IPS-18c (cell line): Measurements from ENCODE around the gene IL20.
"Not testable (repeated sequence)": the region's sequence is repeated elsewhere in the genome, so short reads cannot be mapped to it uniquely, and the experiment has no call there.

Experiments
- H3K4me3 ChIP-seq: 2 replicates; pipeline ENCODE4 v1.7.0; 2013; ENCODE audit warnings: low read depth, mild to moderate bottlenecking, low read length, moderate library complexity; ENCODE audit not compliant: insufficient read depth
- H3K9me3 ChIP-seq: one replicate; pipeline ENCODE4 v1.6.1; 2013; ENCODE audit warnings: mild to moderate bottlenecking, low read length, moderate library complexity; ENCODE audit not compliant: control insufficient read depth, insufficient read depth

The IL20 gene

DNA sequence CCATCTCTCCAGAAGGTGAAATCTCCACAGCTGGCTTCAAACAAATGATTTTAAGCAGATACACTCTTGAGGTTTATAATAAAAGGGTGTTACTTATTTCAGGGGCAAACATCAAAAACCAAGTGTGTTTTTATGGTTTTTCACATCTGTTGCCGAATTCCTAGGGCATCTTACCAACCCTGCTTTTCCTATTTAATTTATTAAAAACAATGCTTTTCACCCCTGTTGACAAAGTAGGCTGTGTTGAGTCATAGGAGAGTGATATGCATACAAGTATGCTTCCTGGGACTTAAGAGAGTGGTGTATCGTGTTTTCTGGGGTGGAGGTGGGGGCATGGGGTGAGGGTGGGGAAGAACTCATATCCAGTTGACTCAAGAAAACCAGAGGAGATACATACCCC is 29.3 kb upstream of the IL20 start:
- no peaks in the 10 kb centered on the region for H3K9me3 ChIP-seq

DNA sequence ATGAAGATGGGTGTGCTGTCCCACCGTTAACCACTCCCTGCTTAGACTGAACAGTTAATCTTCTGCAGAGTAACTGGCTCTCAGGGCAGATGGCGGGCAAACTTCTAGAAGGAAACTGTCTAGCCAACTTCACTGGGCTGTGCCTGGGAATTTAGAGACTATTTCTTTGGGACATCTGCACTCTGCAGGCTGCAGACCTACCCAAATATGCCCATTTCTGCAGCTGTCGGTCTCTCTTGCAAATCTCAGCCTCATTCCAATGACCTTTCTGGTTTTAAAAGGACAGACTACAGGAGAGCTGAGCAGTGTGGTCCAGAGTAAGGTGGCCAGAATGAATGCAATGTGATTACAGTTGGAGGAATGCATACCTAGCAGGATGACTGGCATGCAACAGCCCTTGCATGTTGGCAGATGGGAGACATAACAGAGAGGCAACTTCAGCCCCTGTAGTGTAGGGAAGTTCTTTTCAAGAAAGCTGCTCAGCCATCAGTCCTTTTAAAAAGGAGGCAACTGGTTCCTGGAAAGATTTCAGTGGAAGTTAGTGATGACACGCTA is 26.3 kb upstream of the IL20 start:
- Histone ChIP-seq H3K4me3 (no peak overlapping the region), H3K9me3 (no peaks in the 10 kb centered on the region)

More for the DNA sequence above, 29.3 kb upstream of the IL20 start:
- H3K4me3 ChIP-seq, result no peak overlapping the region

DNA sequence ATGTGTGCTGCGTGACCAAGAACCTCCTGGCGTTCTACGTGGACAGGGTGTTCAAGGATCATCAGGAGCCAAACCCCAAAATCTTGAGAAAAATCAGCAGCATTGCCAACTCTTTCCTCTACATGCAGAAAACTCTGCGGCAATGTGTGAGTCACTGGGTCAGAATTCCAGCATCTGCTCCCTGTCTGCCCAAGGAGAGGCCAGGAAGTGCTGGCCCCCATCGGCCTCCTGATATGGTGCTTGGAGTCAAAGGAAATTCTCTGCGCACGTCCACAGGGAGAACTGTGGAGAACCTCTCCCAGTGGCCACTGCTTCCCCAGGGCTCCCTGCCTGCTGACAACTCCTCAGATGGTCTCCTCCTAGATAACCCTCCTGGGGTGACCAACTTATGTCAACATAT is 25.6 kb upstream of the IL20 start:
- H3K9me3 ChIP-seq, result no peaks in the 10 kb centered on the region
- H3K4me3 ChIP-seq, result no peak overlapping the region

DNA sequence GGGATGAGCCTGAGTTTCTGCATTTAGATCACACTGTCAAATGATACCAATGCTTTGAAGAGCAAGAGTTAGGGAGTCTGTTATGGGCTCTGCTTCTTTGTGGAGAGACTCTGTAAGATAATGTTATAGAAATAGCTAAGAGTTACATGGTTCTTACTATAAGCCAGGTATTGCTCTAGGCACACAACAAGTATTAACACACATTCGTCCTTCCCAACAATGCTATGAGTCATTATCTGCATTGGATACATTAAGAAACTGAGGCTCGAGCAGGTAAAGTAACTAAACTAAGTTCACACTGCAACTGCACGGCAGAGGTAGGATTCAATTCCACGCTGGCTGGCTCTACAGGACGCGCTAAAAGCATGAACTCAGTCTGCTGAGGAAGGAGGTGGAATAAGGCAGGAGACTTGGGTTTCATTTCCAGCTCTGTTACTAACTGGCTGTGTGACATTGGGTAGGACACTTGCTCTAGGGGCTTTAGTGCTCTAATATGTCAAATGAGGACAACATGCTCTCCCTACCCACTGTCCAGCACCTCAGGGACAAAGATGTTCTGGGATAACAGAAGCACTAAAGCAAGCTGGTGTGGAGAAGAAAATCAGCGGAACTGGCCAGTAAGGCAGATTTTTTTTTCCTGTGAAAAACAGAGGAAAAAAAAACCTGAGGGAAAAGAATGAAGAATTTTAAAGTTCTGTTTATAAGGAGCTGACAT is 23.7 kb upstream of the IL20 start:
- H3K4me3 ChIP-seq, result no peak overlapping the region
- no peaks in the 10 kb centered on the region for H3K9me3 ChIP-seq

DNA sequence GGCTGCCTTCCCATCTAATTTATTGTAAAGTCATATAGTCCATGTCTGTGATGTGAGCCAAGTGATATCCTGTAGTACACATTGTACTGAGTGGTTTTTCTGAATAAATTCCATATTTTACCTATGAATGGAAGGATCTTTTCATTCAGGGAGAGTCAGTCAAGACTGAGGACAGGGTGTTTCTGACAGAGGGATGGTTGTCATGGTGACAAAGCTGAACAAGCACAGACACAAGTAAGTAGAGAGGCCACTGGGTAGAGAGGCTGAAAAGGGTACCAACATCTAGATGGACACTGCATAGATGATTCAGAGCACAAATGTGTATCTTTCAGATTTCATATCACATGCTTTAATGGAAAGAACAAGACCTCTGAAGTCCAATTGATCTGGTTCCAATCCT is 22.6 kb upstream of the IL20 start:
- H3K4me3 ChIP-seq, result no peak overlapping the region
- H3K9me3 ChIP-seq, result no peaks in the 10 kb centered on the region

DNA sequence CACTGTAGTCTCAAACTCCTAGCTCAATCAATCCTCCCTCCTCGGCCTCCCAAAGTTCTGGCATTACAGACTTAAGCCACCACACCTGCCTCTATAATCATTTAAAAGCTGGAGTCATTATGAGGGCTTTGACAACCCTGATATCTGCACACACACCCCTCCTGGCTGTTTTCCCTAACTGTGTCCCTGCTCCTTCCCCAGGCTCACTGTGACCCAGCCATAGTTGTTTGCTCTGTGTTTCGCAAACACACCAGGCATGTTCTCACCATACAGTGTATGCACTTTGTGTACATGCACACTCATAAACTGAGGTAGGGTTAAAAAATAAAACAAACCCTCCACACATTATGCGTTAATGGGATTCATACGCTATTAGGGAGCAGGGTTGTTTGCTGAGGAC is 21.8 kb upstream of the IL20 start:
- no peak overlapping the region for H3K4me3 ChIP-seq
- H3K9me3 ChIP-seq, result no peaks in the 10 kb centered on the region

DNA sequence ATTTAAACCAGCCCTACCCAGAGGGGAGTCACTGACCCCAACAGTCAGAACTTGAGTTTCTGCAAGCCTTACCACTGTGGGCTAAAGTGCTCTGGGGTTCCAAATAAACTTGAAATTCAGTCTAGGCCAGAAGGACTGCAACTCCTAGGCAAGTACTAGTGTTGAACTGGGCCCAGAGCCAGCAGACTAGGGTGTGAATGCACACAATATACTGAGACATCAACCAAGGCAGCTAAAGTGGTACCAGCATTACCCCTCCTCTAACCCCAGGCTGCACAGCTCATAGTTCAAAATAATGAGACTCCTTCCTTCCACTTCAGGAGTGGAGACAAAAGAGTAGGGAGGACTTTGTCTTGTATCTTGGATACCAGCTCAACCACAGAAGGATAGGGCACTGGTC is 18.9 kb upstream of the IL20 start:
- H3K4me3 ChIP-seq, result no peak overlapping the region
- no peaks in the 10 kb centered on the region for H3K9me3 ChIP-seq

DNA sequence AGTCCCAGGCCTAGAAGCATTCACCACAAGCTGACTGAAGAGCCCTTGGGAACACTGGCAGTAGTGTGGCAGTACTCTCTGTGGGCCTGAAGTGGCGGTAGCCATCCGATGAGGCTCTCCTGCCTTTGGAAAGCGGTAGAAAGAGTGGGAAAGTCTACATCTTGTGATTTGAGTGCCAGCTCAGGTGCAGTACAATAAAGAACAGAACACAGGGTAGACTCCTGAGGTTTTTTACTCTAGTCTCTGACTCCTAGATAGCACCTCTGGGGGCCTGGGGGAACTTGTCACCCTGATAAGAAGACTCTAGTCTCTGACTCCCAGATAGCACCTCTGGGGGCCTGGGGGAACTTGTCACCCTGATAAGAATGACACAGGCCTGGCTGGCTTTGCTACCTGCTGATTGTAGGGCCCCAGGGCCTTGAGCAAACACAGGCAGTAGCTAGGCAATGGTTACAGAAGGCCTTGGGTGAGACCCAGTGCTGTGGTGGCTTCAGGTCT is 18.0 kb upstream of the IL20 start:
- H3K9me3 ChIP-seq, result no peaks in the 10 kb centered on the region
- no peak overlapping the region for H3K4me3 ChIP-seq

DNA sequence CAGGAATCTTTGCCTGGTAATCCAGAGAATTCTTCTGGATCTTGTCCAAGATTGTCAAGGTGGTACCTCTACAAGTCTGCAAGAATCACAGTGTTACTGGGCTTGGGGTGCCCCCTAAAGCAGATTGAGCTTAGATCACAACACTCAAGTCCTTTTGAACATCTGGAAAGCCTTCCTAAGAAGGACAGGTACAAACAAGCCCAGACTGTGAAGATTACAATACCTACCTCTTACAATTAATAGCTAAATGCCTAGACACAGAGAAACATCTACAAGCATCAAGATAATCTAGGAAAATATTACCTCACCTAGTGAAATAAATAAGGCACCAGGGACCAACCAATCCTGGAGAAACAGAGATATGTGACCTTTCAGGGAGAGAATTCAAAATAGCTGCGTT is 17.5 kb upstream of the IL20 start:
- H3K4me3 ChIP-seq, result no peak overlapping the region
- no peaks in the 10 kb centered on the region for H3K9me3 ChIP-seq

DNA sequence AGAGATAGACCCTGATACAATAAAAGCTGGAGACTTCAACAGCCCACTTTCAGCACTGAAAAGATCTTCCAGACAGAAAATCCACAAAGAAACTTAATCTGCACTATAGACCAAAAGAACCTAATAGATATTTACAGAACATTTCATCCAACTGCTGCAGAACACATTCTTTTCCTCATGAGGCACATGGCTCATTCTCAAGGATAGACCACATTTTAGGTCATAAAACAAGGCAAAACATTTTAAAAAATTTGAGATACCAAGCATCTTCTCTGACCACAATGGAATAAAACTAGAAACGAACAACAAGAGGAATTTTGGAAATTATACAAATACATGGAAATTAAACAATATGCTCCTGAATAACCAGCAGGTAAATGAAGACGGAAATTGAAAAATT is 15.0 kb upstream of the IL20 start:
- H3K4me3 ChIP-seq, result no peak overlapping the region
- H3K9me3 ChIP-seq, result no peaks in the 10 kb centered on the region

DNA sequence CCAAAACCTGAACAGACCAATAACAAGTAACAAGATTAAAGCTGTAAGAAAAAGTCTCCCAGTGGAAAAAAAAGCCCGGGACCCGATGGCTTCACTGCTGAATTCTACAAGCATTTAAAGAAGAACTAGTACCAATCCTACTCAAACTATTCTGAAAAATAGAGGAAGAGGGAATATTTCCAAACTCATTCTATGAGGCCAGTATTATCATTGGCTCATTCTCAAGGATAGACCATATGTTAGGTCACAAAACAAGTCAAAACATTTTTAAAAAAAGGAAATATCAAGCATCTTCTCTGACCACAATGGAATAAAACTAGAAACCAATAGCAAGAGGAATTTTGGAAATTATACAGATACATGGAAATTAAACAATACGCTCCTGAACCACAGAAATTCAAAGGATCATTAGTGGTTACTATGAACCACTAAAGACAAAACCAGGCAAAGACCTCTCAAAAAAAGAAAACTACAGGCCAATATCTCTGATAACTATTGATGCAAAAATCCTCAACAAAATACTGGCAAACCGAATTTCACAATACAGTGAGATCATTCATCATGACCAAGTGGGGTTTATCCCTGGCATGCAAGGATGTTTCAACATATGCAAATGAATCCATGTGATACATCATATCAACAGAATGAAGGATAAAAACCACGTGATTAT is 13.9 kb upstream of the IL20 start:
- Histone ChIP-seq H3K9me3 (no peaks in the 10 kb centered on the region), H3K4me3 (no peak overlapping the region)

DNA sequence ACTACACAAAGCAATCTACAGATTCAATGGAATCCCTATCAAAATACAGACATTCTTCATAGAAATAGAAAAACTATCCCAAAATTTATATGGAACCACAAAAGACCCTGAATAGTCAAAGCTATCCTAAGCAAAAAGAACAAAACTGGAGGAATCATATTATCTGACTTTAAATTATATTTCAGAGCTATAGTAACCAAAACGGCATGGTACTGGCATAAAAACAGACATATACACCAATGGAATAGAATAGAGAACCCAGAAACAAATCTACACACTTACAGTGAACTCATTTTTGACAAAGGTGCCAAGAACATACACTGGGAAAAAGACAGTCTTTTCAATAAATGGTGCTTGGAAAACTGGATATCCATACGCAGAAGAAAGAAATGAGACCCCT is 12.8 kb upstream of the IL20 start:
- H3K4me3 ChIP-seq, H3K9me3 ChIP-seq: not testable (repeated sequence)

DNA sequence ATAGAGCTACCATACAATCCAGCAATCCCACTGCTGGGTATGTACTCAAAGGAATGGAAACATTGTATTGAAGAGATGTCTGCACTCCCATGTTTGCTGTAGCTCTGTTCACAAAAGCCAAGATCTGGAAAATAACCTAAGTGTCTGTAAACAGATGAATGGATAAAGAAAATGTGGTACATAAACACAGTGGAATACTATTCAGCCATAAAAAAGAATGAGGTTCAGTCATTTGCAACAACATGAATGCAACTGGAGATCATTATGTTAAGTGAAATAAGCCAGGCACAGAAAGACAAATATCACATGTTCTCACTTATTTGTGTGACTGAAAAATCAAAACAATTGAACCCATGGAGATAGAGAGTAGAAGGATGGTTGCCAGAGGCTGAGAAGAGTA is 11.7 kb upstream of the IL20 start:
- H3K4me3 ChIP-seq, H3K9me3 ChIP-seq: not testable (repeated sequence)

DNA sequence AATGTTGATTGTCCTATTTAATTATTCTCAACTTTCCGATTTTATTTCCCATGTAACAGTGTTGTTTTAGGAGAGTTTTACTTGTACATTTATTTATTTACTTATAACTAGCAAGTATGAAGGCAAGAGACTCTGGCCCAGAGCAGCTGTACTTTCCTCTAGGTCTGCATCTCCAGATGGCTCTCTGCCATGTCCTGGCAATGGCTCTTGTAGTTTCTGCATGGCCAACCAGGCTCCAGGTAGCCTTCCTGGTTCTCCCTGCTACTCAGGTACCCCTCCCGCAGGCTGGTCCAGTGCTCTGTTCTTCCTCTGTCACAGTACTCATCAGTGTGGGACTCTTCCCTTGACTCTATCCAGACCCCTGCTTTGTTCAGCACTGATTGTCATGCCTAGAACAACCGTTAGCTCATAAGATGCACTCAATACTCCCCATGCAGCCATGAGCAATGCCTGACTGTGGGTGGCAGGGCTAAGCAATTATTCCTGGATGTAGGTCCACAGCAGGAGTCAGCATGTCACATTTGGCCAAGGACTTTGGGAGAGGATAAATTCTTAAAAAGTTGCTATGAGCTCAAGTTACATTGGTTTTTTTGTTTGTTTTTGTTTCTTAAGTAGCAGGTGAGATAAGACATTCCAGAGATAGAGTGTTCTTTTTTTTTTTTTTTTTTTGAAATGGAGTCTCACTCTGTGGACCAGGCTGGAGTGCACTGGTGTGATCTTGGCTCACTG is 10.9 kb upstream of the IL20 start:
- no peaks in the 10 kb centered on the region for H3K9me3 ChIP-seq
- no peak overlapping the region for H3K4me3 ChIP-seq

DNA sequence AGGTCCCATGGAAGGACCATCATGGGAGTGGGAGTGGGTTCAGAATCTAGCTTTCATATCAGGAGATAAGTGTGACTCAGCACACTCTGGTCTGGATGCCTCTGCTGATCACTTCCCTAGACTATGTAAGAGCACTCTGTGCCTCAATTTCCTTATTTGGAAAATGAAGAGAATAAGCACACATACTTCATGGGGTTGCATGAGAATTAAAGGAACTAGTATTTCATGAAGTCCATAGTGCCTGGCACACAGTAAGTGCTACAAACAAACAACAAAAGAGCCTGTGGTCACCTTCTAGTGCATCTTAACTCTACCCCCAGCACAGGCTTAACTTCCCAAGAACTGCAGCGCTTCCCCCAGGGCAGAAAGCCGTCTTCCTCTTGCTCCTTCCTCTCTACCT is 9.6 kb upstream of the IL20 start:
- Histone ChIP-seq H3K9me3 (no peaks in the 10 kb centered on the region), H3K4me3 (no peak overlapping the region)

DNA sequence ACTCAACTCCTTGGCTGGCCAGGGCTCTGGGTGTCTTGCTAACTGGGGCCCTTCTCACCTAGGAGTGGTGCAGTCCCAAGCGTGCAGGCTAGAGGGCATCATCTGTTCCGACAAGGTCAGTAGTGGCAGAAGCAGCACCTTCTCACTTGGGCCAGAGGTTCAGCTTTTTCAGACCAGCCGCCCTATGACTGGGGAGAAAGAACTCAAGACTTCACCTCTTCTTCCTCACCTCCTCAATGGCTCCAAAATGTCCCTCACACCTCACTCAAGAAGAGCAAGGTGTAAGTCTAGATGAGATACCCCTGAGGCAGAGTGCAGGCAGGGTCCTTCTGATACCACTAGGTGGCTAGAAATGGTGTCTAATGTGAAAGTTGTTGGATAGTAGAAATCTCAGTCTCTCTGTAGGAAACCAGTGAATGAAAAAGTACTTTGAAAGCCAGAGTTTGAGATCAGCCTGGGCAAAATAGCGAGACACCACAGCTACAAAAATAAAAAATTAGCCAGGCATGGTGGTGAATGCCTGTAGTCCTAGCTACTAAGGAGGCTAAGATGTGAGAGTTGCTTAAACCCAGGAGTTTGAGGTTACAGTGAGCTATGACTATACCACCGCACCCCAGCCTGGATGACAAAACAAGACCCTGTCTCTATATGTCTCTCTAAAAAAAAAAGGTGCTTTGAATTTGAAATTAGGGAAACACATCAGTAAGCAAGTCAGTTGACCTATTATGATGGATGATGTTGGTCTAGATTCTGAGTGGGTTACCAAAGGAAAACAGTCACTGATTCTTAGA is 8.6 kb upstream of the IL20 start:
- Histone ChIP-seq H3K4me3 (no peak overlapping the region), H3K9me3 (no peaks in the 10 kb centered on the region)

DNA sequence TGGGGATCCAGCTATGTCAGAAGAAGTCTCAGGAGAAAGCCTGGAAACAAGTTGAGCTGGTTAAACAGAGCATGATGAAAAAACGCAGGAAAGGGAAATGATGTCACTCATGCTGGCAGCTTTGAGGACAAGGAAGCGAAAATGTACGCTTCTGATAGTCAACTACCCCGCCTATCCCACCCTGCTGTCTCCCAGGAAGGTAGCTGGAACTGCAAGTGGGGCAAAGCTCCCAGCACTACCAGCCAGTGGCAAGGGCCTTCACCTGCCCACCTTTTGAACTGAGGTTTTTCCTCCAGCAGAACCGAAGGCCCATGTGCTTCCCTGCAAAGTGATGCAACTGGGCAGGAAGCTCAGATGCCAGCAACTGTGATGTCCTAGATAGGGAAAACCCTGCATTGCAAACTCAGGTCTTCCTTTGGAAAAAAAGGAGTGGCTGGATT is 6.3 kb upstream of the IL20 start:
- no peaks in the 10 kb centered on the region for H3K9me3 ChIP-seq
- H3K4me3 ChIP-seq, result no peak overlapping the region
